Forelimb muscle (tissue), 1 donor: ENCODE measurements around the gene PLPP1. TPM values are rescaled to one million over a fixed set of nuclear protein-coding genes. Genes with fewer than 3 reads are reported as not detected.

ENCODE experiments used
- DNase-seq: peaks from one replicate; pipeline ENCODE4 v3.0.0-alpha.2; 2013; ENCODE audit warnings: low read depth
- polyA plus RNA-seq: library from polyadenylated mRNA; unstranded; fragments of 120-200 nt; gene quantifications from one replicate; pipeline ENCODE4 v1.2.1, GENCODE V29; 2013; ENCODE audit not compliant: insufficient read length

PLPP1 gene
- polyA plus RNA-seq = 47.1 TPM

DNA sequence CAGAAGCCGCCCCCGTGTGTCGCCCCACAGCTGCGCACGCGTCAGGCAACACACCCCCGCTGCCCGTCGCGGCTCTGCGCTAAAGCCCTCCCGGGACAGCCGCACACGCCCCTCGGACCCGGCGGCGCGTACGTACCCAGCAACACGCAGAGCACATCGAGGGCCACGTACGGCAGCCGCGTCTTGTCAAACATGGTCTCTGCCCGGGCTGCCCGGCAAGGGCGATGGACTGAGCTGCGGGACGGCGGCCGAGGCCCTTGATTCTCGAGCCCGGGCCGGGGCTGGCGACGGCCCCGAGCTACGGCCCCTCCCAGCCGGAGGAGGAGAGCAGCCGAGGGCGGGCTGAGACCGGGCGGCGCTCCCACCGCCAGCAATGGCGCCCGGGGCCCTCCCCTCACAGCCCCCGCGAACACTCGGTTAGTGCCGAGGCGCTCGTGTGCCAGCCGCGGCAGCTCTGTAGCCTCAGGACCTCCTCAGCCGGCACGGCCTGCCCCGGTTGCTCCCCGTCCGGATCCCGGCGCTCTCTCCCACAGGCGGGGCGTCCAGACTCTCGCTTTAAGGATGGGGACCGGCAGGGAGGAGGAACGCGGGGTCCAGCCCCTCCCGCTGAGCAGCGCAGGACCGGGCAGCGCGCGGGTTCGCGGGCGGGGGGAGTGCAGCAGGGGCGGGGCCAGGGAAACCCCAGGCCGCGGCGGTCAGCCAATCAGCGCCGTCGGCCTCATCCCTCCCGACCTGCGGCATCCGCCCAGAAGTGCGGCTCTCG is at the start of gene PLPP1:
Gene PLPP1 (minus strand): TSS at position 529 of the 763 bp plus-strand sequence. CDS start 335 bp downstream, at position 194.
- peak; percentile 70 for DNase-seq

DNA sequence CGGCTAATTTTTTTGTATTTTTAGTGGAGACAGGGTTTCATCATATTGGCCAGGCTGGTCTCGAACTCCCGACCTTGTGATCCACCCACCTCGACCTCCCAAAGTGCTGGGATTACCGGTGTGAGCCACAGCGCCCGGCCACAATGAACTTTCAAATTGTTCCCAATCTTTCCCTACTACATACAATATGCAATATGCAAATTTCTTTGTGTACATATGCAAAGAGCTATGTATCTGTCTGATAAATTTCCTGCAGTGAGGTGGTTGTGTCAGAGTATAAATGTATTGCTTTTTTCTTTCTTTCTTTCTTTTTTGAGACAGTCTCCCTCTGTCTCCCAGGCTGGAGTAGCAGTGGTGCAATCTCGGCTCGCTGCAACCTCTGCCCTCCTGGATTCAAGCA is 48.8 kb upstream of the PLPP1 start:
- DNase-seq = no peak

DNA sequence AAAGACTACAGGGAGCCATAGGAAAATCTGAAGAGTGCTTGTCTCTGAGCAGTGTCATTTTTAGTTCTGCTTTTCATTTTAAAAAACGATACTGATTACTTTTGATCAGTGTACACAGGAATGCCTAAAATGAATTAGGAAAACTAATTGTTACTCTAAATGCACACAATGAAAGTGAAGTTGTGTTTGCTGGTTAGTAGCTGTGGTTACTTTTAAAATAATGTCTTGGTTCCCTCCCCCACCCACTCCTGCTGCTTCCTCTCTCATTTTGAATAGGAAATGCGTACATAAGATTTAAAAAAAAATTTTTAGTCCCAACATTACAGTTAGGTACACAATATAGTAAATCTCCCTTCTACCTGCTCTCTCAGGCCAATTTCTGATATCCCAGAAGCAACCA is 47.5 kb upstream of the PLPP1 start:
- no peak for DNase-seq

DNA sequence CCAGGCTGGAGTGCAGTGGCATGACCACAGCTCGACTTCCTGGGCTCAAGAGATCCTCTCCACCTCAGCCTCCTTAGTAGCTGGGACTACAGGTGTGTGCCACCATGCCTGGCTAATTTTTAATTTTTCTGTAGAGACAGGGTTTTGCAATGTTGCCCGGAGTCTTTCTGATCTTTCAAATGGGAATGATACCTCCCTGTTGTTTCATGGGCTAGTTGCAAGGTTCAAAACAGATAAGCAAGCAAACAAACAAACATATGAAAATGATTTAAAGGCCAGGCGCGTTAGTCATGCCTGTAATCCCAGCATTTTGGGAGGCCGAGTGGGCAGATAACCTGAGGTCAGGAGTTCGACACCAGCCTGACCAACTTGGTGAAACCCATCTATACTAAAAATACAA is 45.3 kb upstream of the PLPP1 start:
- no peak for DNase-seq

DNA sequence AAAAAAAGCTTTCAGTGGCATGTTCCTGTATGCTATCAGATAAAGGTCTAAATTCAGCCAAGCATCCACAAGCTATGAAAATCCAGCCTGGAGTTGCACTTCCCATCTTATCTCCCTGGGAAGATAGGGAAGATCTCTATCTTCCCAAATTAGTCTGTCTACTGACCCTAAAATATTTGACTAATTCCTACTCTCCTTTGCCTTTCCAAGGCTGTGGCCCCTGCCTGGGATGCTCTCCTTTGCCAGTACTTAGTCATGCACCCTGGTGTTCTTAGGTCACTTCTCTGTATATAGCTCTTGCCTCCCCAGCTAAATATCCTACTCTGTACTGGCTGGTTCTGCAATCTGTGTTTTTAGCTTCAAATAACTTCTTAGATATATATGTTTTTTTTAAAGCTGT is 44.0 kb upstream of the PLPP1 start:
- no peak for DNase-seq

DNA sequence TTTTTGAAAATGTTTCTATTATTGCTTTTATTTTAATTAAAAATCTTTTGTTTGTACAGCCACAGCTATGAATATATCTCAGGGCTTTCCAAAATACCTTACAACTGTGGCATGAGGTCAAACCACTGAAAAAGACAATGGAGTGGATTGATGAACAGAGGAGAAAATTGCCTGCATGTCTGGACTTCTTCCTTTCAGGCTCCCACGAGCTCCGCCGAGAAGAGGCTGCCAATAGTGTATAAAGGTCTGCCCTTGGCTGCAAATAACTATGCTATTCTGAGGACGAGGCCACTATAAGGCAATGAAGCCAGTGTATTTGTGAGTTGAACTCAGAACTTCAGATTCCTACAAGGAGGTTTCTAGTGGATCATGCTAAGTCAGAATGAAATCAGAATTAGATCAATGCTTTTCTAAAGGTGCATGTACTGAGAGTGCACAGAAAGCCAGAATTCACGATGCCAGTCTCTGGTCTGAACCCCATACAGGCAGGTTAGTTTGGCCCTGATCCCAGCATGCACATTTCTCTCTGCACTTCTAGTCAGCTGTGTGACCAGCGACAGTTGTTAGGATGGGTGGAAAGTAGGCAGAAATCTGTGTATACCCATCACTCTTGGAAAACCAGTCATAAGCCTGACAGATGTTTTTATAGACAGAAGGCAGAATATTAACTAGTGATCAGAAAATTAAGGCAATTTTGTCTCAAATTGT is 42.7 kb upstream of the PLPP1 start:
- no peak for DNase-seq

DNA sequence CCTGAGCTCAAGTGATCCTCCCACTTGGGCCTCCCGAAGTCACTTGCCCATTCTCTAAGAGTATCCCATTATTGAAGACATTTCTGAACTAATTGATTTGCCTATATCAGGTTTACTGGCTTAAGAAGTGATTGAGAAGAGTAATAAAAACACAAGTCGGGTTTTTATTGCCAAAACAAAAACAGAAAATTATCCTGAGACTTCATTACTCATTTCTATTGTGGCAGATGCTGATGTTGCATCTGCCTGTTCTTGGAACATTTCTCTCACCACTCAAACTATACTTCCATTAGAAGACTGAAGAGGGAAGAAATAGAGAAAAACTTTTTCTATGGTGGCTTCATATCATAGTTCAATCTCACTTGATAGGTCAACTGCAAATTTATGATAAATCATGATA is 41.9 kb upstream of the PLPP1 start:
- DNase-seq = no peak

DNA sequence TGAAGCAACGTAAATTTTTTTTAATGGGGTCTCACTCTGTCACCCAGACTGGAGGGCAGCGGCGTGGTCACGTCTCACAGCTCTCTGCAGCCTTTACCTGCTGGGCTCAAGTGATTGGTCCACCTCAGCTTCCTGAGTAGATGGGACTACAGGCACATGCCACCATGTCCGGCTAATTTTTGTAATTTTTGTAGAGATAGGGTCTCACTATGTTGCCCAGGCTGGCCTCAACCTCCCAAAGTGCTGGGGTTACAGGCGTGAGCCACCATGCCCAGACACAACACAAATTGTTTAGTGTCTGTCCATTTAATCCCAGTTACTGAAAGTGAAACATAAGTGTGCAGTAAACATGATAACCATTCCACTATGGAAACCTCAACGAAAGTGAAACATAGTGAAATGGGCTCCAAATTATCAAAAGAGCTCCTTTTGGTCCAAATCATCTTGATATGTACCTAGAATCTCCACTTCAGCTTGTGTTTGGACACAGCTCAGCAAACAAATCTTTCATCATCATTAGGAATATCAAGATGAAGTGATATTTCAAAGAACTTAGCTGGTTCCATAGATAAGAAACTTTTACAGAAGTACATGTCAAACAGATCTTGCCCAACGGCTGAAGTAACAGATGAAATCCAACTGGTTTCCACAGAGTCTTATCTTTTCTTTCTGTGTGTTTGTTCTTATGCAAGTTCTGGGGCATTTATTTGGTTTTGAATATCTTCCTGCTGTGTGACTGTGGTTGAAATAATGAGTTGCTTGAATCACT is 41.2 kb upstream of the PLPP1 start:
- DNase-seq = no peak

DNA sequence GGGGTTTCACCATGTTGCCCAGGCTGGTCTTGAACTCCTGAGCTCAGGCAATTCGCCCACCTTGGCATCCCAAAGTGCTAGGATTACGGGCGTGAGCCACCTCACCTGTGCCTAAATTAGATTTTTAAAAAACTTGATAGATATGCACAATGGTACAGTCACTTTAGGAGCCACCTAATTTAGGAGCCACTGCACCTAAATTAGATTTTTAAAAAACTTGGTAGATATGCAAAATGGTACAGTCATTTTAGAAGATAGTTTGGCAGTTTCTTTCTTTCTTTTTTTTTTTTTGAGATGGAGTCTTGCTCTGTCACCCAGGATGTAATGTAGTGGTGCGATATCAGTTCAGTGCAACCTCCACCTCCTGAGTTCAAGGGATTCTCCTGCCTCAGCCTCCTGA is 37.8 kb upstream of the PLPP1 start:
- DNase-seq = no peak

DNA sequence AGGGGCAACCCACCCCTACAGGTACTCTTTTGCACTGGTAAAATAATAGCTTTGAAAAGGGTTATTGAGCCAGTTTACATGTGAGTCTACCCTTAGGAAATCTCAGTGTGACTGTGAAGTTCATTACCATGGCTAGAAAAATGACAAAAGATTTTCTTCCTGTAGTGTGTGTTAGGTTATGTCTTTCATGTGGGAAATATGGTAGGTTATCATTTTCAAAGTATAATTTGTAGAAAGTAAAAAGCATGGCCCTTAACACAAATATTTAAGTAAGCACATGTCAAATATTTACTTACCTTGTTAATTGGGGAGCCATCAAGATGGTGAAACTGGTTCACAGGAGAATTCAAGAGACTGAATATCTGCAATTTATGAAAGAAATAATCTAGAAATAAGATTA is 37.3 kb upstream of the PLPP1 start:
- no peak for DNase-seq

DNA sequence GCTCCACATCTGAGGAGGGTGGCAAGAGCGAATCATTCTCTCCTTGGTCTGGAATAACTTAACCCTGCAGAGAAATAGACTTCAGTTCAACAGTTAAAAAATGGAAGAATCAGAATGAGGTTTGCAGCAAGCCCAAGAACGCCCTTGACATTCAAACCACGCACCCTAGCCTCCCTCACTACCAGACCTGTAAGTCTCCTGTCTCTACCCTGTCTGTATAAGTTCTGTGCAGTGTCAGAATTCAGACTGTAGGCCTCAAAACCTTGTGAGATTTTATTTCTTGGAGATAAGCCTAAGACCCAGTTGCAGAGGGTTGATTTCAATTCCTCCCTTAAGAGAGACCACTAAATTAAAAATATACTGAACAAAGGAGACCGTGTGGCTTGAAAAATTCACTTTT is 35.8 kb upstream of the PLPP1 start:
- DNase-seq = no peak

DNA sequence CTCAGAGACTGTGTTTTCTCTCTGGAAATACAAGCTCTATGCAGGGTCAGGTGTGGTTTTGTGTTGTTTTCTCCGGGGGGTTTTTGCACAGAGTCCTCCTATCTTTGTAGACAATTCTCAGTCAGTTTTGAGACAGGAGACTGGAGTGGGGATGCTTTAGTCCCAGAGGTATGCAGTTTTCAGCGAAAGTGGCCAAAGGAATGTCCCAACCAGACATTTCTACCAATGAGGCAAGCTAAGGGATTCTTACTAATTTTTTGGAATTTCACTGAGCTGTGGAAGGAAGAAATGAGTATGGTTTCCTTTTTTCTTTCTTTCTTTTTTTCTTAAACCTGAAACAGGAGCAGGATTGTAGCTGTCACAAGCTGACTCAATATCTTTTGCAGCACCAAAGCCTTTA is 35.3 kb upstream of the PLPP1 start:
- no peak for DNase-seq

DNA sequence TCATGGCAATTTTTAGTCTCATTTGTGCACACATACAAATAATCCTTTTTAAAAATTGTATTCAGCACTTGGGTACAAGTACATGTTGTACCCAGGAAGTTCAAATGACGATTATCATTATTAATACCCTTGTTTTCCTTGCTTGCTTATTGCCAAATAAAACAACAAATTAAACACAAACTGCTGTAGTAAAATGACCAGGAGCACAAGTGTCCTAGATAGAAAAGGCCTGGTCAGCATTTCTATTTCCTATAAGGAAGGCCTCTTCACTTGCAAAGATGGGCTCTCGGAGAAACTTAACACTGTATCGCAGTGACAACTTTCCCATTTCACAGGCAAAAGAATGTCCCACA is 34.7 kb upstream of the PLPP1 start:
- DNase-seq = no peak

DNA sequence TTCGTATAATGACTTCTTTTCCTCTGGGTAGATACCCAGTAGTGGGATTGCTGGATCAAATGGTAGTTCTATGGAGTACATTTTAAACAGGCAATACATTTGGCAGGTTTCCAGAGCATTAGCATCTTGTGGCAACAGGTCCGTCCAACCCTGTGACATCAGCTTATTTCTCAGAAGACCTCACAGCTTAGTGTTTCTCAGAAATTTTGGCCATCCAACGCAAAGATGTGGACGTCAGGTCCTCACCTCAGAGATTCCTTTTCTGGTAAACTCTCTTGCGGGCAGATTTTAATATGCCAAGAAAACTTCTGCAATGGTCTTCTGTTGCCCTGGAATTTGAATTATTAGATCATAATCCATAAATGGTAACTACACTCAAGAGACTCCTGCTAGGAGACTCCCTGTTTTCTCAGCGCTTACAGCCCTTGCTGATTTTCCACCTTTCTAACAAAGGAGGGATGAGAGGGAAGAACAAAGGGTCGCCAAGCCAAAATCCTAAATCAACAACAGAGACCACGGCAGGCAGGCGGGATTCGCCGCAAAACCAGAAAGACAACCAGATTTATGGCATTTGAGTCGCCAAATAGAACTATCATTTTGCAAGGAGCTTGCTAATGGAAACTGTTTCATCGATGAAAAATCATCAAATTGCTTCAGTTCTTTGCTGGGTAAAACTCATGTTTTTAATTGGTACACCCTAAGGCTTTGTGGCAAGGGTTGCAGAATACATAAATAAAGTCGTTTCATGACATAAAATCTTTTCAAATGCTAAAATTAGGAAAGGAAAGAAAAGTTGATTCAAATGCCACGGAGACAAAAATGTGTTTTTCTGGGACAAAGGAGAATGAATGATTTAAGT is 34.1 kb upstream of the PLPP1 start:
- DNase-seq = no peak

DNA sequence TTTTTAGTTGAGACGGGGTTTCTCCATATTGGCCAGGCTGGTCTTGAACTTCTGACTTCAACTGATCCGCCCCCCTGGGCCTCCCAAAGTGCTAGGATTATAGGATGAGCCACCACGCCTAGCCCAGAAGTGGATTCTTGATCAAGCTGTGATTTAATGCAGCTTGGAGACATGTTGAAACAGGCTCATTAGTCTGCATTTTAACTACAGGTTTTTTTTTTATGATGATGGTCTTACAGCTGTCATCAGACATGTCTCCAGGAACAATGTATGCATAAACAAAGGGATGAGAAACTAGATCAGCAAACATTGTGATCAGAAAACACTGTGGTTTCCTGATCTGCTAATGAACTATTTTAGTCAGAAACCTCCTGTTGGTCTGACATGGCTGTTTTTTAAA is 30.0 kb upstream of the PLPP1 start:
- DNase-seq = no peak

DNA sequence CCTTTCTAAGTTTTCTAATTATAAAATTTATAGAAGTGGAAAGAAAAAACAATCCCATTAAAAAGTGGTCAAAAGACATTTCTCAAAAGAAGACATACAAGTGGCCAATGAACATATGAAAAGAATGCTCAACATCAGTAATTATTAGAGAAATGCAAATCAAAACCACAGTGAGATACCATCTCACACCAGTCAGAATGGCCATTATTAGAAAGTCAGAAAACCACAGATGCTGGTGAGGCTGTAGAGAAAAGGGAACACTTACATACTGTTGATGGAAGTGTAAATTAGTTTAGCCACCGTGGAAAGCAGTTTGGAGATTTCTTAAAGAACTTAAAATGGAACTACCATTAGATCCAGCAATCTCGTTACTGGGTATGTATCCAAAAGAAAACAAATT is 23.7 kb upstream of the PLPP1 start:
- DNase-seq = no peak

DNA sequence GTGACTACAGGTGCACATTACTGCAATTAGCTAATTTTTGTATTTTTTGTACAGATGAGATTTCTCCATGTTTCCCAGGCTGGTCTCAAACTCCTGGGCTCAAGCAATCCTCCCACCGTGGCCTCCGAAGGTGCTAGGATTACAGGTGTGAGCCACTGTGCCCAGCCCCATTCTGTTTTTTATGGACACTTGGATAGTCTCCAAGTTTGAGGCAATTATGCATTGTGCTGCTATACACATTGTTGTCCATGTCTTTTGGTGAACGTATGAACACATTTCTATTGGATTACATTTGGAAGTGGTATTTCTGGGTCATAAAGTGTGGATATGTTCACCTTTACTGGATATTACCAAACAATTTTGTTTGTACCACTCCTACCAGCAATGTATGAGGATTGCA is 22.4 kb upstream of the PLPP1 start:
- DNase-seq = no peak

DNA sequence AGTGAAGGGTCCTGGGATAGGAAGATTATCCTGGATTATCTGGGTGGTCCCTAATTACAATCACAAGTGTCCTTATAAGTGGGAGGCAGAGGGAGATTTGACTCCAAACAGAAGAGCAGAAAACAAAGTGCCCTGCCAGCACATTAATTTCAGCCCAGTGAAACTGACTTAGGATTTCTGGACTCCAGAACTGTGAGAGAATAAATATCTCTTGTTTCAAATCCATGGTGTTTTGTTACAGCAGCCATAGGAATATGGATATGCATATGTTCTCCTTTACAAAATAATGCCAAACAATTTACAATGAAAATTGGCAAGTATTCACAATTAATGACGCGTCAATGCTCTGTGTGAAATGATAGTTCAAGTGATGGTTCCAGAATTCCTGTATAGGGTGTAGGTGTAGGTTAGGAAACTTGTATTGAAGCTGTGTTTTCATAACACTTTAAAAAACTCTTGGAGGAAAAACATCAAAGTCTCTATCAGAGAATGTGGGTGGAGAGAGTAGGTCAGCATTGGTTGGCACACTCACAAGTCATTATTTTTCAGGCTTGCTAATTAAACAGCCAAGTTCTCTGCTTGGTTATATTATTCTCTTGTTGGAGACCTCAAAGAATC is 19.9 kb upstream of the PLPP1 start:
- DNase-seq = no peak

DNA sequence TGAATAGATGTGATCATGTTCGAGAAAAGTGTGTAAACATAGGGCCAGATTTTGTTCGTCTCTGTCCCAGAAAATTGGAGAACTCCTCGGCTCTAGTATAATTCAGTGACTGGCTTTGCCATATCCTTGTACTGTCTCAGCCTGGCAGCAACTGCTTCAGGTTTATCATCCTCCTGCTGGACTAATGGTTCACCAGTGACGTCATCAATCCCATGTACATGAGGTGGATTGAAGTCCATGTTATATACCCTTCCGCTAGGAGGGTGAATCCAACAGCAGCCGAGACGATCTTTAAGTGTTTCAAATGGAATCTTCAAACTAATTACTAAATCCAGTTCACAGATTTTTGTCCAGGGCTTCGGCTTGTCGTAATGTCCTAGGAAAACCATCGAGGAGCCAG is 17.1 kb upstream of the PLPP1 start:
- DNase-seq = no peak

DNA sequence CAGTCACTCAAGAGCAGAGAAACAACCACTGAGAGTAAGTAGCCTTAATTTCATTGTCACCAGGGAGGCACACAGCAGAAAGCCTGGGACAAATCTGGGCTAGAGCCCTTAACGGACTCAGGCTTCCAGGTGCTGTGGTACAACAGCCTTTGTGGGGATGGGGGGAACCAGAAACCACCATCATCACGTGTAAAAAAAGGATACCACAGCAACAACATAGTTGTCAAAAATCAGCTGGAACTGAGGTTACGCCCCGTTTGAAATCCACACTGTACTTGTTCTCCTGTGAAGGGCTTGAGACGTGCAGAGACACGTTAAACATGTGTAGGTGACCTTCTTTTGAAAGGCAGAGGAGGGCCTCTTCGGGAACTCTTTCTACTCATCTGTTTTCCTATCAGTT is 16.6 kb upstream of the PLPP1 start:
- no peak for DNase-seq

DNA sequence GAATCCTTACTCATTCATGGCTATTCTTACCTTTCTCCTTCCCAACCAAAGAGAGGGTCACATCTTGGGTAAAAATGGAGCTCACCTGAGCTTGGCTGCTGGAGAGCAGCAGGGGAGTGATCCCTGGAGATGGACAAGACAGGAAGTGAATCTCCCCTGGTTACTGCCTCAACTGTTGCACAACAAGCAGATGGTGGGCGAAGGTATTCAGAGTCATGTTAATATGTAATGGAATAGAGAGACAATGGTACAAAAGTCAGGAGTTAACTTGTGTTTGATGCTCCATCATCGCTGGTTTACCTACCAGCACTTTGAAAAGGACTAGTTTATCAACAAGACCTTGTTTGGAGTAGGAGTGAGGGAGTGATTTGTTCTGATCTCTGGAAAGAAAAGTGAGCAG is 13.0 kb upstream of the PLPP1 start:
- no peak for DNase-seq
